Hair follicular keratinocyte (primary cell): ENCODE measurements around the gene FAM90A26. TPM values are rescaled to one million over a fixed set of nuclear protein-coding genes. Genes with fewer than 3 reads are reported as not detected.

Experiments used
- total RNA-seq: library from RNA; depleted of rRNA; stranded (reverse); fragments of >200 nt; gene quantifications from 2 replicates; pipeline ENCODE4 v1.2.3, GENCODE V29; 2015

Gene FAM90A26
- total RNA-seq = not detected in 2 replicates

GRCh38 chr4:9169791-9170459 is at the start of gene FAM90A26:
FAM90A26 (plus strand) TSS chr4:9170409; CDS start chr4:9173173, 2,764 bp downstream.

GRCh38 chr4:9210357-9210756 is 40.1 kb downstream of the FAM90A26 start, which contains the start of gene USP17L10:
USP17L10 (plus strand) TSS chr4:9210657; CDS start chr4:9210657, 0 bp downstream.

GRCh38 chr4:9215105-9215504 is 44.9 kb downstream of the FAM90A26 start, which contains the start of gene USP17L11:
USP17L11 (plus strand) TSS chr4:9215405; CDS start chr4:9215405, 0 bp downstream.

GRCh38 chr4:9219852-9220251 is 49.6 kb downstream of the FAM90A26 start, which contains the start of gene USP17L12:
USP17L12 (plus strand) TSS chr4:9220152; CDS start chr4:9220152, 0 bp downstream.

GRCh38 chr4:9224596-9224995 is 54.4 kb downstream of the FAM90A26 start, which contains the start of gene USP17L13:
USP17L13 (plus strand) TSS chr4:9224896; CDS start chr4:9224896, 0 bp downstream.

Other genes with a start within 250 kb of the FAM90A26 start
- gene USP17L10, start 40.2 kb downstream of the FAM90A26 start, total RNA-seq = not detected in 2 replicates
- gene USP17L11, start 45.0 kb downstream of the FAM90A26 start, total RNA-seq = not detected in 2 replicates
- not detected in 2 replicates for gene USP17L12, start 49.7 kb downstream of the FAM90A26 start, total RNA-seq
- gene USP17L13, start 54.5 kb downstream of the FAM90A26 start, total RNA-seq = not detected in 2 replicates
- not detected in 2 replicates for gene USP17L15, start 64.0 kb downstream of the FAM90A26 start, total RNA-seq
- not detected in 2 replicates for gene USP17L17, start 73.5 kb downstream of the FAM90A26 start, total RNA-seq
- gene USP17L18, start 78.2 kb downstream of the FAM90A26 start, total RNA-seq = not detected in 2 replicates
- not detected in 2 replicates for gene USP17L19, start 83.0 kb downstream of the FAM90A26 start, total RNA-seq
- not detected in 2 replicates for gene USP17L20, start 87.7 kb downstream of the FAM90A26 start, total RNA-seq
- not detected in 2 replicates for gene USP17L21, start 92.5 kb downstream of the FAM90A26 start, total RNA-seq
- gene USP17L22, start 97.2 kb downstream of the FAM90A26 start, total RNA-seq = not detected in 2 replicates
- not detected in 2 replicates for gene USP17L24, start 154.8 kb downstream of the FAM90A26 start, total RNA-seq
- gene USP17L25, start 159.5 kb downstream of the FAM90A26 start, total RNA-seq = not detected in 2 replicates
- not detected in 2 replicates for gene USP17L26, start 164.2 kb downstream of the FAM90A26 start, total RNA-seq
- not detected in 2 replicates for gene USP17L5, start 169.0 kb downstream of the FAM90A26 start, total RNA-seq
- gene USP17L27, start 173.7 kb downstream of the FAM90A26 start, total RNA-seq = not detected in 2 replicates
- not detected in 2 replicates for gene USP17L28, start 178.5 kb downstream of the FAM90A26 start, total RNA-seq
- gene USP17L29, start 183.2 kb downstream of the FAM90A26 start, total RNA-seq = not detected in 2 replicates
- gene USP17L30, start 192.7 kb downstream of the FAM90A26 start, total RNA-seq = not detected in 2 replicates